Stomach (tissue), 9 donors: Measurements from ENCODE around the gene PEF1. TPM values are rescaled to one million over a fixed set of nuclear protein-coding genes. Genes with fewer than 3 reads are reported as not detected.

Experiments
- DNase-seq, 2 donors: peaks; one replicate each; pipeline versions ENCODE4 v3.0.0 to v3.0.0-alpha.2; 2013 to 2019
- H3K27ac ChIP-seq, 5 donors: fragments of 200-600 bp in 4 of 5; sonication (generic) in 4 of 5; one replicate each; pipeline ENCODE4 v1.5.1; 2013 to 2019; ENCODE audit warnings: mild to moderate bottlenecking in 1 of 5, moderate library complexity in 1 of 5
- H3K27me3 ChIP-seq, 3 donors: fragments of 200-600 bp; sonication (generic); one replicate each; pipeline ENCODE4 v1.5.1; 2017 to 2019; ENCODE audit warnings: mixed run types in 1 of 3
- H3K36me3 ChIP-seq, 4 donors: fragments of 200-600 bp; sonication (generic); 1 replicate in 3 of 4; 2 replicates in 1 of 4; pipeline ENCODE4 v1.5.1; 2016 to 2019
- H3K4me1 ChIP-seq, 4 donors: fragments of 200-600 bp; sonication (generic); one replicate each; pipeline ENCODE4 v1.5.1; 2016 to 2019
- H3K4me3 ChIP-seq, 4 donors: fragments of 200-600 bp; sonication (generic) in 3 of 4; one replicate each; pipeline ENCODE4 v1.5.1; 2016 to 2019; ENCODE audit warnings: mild to moderate bottlenecking in 1 of 4
- H3K9me3 ChIP-seq, 4 donors: fragments of 200-600 bp; sonication (generic); one replicate each; pipeline ENCODE4 v1.5.1; 2016 to 2019
- CTCF ChIP-seq, 7 experiments: fragments of 450-650 bp in 4 of 7; fragments of 200-600 bp in 3 of 7; sonication (generic) in 3 of 7; IDR thresholded peaks; one replicate each; pipeline ENCODE4 v1.5.1; 2016 to 2019; ENCODE audit warnings: antibody characterized with exemption in 7 of 7, control low read depth in 2 of 7, mild to moderate bottlenecking in 1 of 7
- EP300 ChIP-seq: sonication (generic); formaldehyde crosslinking; IDR thresholded peaks from one replicate; pipeline ENCODE4 v1.6.1; 2017; ENCODE audit warnings: antibody characterized with exemption
- POLR2A ChIP-seq, 4 donors: fragments of 450-650 bp; IDR thresholded peaks; one replicate each; pipeline ENCODE4 v1.6.1; 2016; ENCODE audit warnings: antibody characterized with exemption in 4 of 4, control low read depth in 2 of 4, mild to moderate bottlenecking in 1 of 4, moderate library complexity in 1 of 4
- POLR2AphosphoS5 ChIP-seq, 3 donors: sonication (generic); formaldehyde crosslinking; IDR thresholded peaks; one replicate each; pipeline ENCODE4 v1.6.1; 2016; ENCODE audit warnings: antibody characterized with exemption in 3 of 3
- WGBS, 5 donors: extraction: QIAGEN DNeasy Blood & Tissue Kit in 3 of 5; methylation state at CpG; one replicate each; pipeline versions ENCODE4 v1.1.5 to v1.1.7; 2013 to 2018; 5-methylcytosine and 5-hydroxymethylcytosine counted together
- intact Hi-C: fragments of 100-400 bp; cut with DNase I; formaldehyde crosslinking; loops from one replicate; pipeline ENCODE4 v1.15.1; 2023; ENCODE audit warnings: low total_unique reads
- polyA plus RNA-seq, 3 donors: library from polyadenylated mRNA; stranded (reverse); fragments of 200-250 nt; gene quantifications; one replicate each; pipeline ENCODE4 v1.2.3, GENCODE V29; 2013
- total RNA-seq, 5 donors: library from RNA; depleted of rRNA; stranded (reverse); fragments of >200 nt; gene quantifications; one replicate each; pipeline versions ENCODE4 v1.1.0 to v1.2.3, GENCODE V29; 2014 to 2016
- donor health status: healthy with polysubstance abuse.
- donor health status: Bipolar disorder and iron deficiency.
- donor health status: healthy.

Gene PEF1
- total and polyA plus RNA-seq, 8 donors = 19.7 to 91.0 (median 66.1) TPM

GRCh38 chr1:31618916-31619846, 25.5 kb downstream of the PEF1 start:
- intact Hi-C loops = no loop called here

DNA sequence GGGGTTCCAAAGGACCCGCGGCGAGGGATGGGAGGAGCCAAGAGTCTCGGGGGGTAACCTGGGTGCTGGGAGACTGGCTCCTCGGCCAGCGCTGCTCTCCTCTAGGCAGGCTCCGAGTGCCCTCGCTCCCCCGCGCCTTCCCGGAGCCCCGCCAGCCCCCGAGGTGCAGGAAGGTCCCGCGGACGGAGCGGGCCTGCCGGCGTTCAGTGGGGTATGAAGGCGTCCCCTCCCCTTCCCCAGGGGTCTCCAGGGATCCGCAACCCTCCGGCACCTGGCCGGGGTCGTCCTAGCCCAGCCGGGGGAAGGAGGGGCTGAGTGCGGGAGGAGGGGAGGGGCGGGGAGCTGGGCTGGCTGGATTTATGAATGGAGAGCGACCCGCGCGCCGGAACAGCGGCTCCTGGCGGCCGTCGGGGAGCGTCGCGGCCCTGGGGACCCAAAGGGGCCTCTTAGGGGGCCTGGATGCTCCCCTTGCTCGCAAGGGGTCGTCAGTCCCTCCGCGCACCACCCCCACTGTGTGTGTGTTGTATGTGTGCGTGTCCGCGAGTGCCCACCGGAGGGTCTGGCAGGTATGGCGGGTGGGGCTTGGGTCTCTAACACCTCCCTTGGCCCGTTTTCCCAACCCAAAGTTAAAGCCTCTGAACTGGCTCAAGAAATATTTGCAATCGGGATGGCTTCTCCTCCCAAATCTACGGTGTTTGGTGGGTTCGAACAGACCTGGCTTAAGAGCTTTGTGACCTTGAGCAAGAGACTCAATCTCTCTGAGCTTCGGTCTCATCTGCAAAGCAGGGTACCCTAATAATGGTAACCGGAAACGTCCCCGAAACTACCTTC, 26.5 kb downstream of the PEF1 start:
- intact Hi-C loops = no loop called here
- peaks cover 0 to 41% (median 27%) of the 10 kb centered on the region in 3 donors for H3K27me3 ChIP-seq

More at GRCh38 chr1:31618916-31619846, 25.5 kb downstream of the PEF1 start:
- Histone ChIP-seq H3K27me3 (peaks cover 0 to 41% (median 27%) of the 10 kb centered on the region in 3 donors), H3K9me3 (no peaks in the 10 kb centered on the region), H3K4me1 (peaks cover 11 to 16% (median 13%) of the 10 kb centered on the region in 4 donors), H3K27ac (no peak overlapping the region), H3K36me3 (peaks cover 0 to 5% (median 0%) of the 10 kb centered on the region in 4 donors), H3K4me3 (no peak overlapping the region)
- TF ChIP-seq POLR2AphosphoS5 (IDR thresholded peaks at IDR 0.05) (no peak), CTCF (IDR thresholded peaks at IDR 0.05) (no peak), EP300 (no peak), POLR2A (IDR thresholded peaks at IDR 0.05) (no peak)
- no peak for DNase-seq
- WGBS, 5 donors = 57 to 80% (median 70%) methylated on average over 16 to 23 of the region's 23 CpGs

DNA sequence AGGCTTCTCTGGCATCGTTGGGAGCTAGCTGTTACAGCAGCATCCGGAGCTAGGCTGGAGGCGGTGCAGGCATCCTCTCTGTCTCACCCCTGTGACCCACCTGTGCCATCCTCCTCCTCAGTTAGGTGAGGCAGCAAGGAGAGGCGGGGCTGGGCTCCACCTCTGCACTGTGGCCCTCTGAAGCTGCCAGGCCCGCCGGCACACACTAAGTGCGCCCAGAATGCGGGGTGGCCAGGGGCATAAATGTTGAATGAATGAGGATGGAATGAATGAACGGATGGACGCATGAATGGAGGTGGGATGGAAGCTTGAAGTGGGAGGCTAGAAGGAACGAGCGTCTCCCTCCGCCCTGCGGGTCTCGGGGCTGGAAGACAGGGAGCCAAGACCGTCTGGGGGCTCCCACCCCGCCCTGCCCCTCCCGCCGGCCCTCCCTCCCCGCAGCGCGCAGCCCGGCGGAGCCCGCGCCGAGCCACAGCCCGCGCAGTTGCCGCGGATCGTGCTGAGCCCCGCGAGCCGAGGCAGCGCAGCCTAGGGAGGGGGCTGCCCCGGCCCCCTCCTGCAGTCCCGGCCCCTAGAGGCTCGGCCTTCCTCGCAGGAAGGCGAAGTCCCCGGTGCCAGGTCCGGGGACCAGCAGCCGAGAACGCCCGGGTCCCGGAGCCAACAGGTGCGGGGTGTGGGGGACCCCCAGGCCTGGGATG, 27.3 kb downstream of the PEF1 start, which contains the start of gene HCRTR1:
HCRTR1 (plus strand) TSS at position 472 of the 698 bp plus-strand sequence. CDS start 1,504 bp downstream, outside the sequence.
- no peak for TF ChIP-seq CTCF (IDR thresholded peaks at IDR 0.05)
- no peak for TF ChIP-seq POLR2AphosphoS5 (IDR thresholded peaks at IDR 0.05)
- no peak for TF ChIP-seq EP300
- Histone ChIP-seq H3K4me3 (peak within 1 kb of the TSS; percentile 47 to 60 (median 53)), H3K4me1 (peaks cover 11 to 16% (median 13%) of the 10 kb centered on the region in 4 donors), H3K9me3 (no peaks in the 10 kb centered on the region), H3K27me3 (peaks cover 0 to 41% (median 27%) of the 10 kb centered on the region in 3 donors), H3K27ac (no peak within 1 kb of the TSS), H3K36me3 (no peaks in the 10 kb centered on the region)
- intact Hi-C loops = no loop called here
- DNase-seq = no peak
- 8 to 23% (median 10%) methylated on average over 16 to 45 of the region's 48 CpGs for WGBS, 5 donors

More for the DNA sequence above, 26.5 kb downstream of the PEF1 start:
- Histone ChIP-seq H3K36me3 (no peaks in the 10 kb centered on the region), H3K4me3 (peak overlapping the region; percentile 47 to 60 (median 53)), H3K27ac (no peak overlapping the region), H3K9me3 (no peaks in the 10 kb centered on the region), H3K4me1 (peaks cover 11 to 16% (median 13%) of the 10 kb centered on the region in 4 donors)
- WGBS, 5 donors = 11 to 34% (median 12%) methylated on average over 16 to 56 of the region's 56 CpGs
- DNase-seq = peak; percentile 52 to 88
- TF ChIP-seq POLR2A (IDR thresholded peaks at IDR 0.05) (no peak), EP300 (no peak), POLR2AphosphoS5 (IDR thresholded peaks at IDR 0.05) (no peak), CTCF (IDR thresholded peaks at IDR 0.05) (peak in 5 of 7 experiments; percentile 46 to 84 (median 75))
